GM12874 (cell line): ENCODE measurements around the gene STARD3.

ENCODE experiments used
- CTCF ChIP-seq: IDR thresholded peaks from 2 replicates; pipeline ENCODE4 v1.5.1; 2011; ENCODE audit warnings: low read depth, mild to moderate bottlenecking, control low read depth, low read length, moderate library complexity; ENCODE audit not compliant: insufficient read depth

STARD3 gene

GRCh38 chr17:39636927-39637736, at the start of gene STARD3:
STARD3 (plus strand) TSS chr17:39637144; CDS start chr17:39653532, 16,388 bp downstream.
- TF ChIP-seq CTCF: no peak

- TF ChIP-seq CTCF: no peak
Observed at GRCh38 chr17:39591958-39592954, 44.7 kb upstream of the STARD3 start.

- TF ChIP-seq CTCF: no peak
Observed at GRCh38 chr17:39593371-39593770, 43.6 kb upstream of the STARD3 start.

- TF ChIP-seq CTCF: no peak
Observed at GRCh38 chr17:39595294-39595693, 41.6 kb upstream of the STARD3 start.

- TF ChIP-seq CTCF: no peak
Observed at GRCh38 chr17:39595928-39596510, 40.9 kb upstream of the STARD3 start.

- no peak for TF ChIP-seq CTCF
Observed at GRCh38 chr17:39596543-39597267, 40.2 kb upstream of the STARD3 start.
